ENCODE data around the gene NENF. TPM values are rescaled to one million over a fixed set of nuclear protein-coding genes. Genes with fewer than 3 reads are reported as not detected.
"Not testable (repeated sequence)": the region's sequence is repeated elsewhere in the genome, so short reads cannot be mapped to it uniquely, and the experiment has no call there.

NENF gene
- total RNA-seq, 2 donors from 2014 or later, result 56.8 to 134 TPM

GRCh38 chr1:212470059-212470458, 37.3 kb downstream of the NENF start:
- Histone ChIP-seq H3K27ac (peak overlapping the region; percentile 55), H3K4me1 (no peaks in the 10 kb centered on the region), H3K36me3 (no peaks in the 10 kb centered on the region), H3K4me3 (no peak overlapping the region), H3K9me3 (no peaks in the 10 kb centered on the region), H3K27me3 (no peaks in the 10 kb centered on the region)
- TF ChIP-seq CTCF (IDR thresholded peaks at IDR 0.05), result no peak
- peak; percentile 96 for DNase-seq (ENCODE audit: low spot score)

- H3K4me1 ChIP-seq, result no peaks in the 10 kb centered on the region
- no peaks in the 10 kb centered on the region for H3K9me3 ChIP-seq
- no peaks in the 10 kb centered on the region for H3K36me3 ChIP-seq
- no peak for DNase-seq (ENCODE audit: low spot score)
- H3K4me3 ChIP-seq, result no peak overlapping the region
- no peaks in the 10 kb centered on the region for H3K27me3 ChIP-seq
- H3K27ac ChIP-seq, result no peak overlapping the region
- no peak for TF ChIP-seq CTCF (IDR thresholded peaks at IDR 0.05)
Observed at GRCh38 chr1:212471286-212471685, 38.6 kb downstream of the NENF start.

- no peaks in the 10 kb centered on the region for H3K36me3 ChIP-seq
- TF ChIP-seq CTCF (IDR thresholded peaks at IDR 0.05), result no peak
Observed at GRCh38 chr1:212471891-212472675, 39.4 kb downstream of the NENF start.

GRCh38 chr1:212473729-212474128, 41.0 kb downstream of the NENF start:
- H3K4me3 ChIP-seq, result no peak overlapping the region

More at GRCh38 chr1:212471891-212472675, 39.4 kb downstream of the NENF start:
- DNase-seq (ENCODE audit: low spot score), result no peak
- Histone ChIP-seq H3K4me3 (no peak overlapping the region), H3K4me1 (no peaks in the 10 kb centered on the region), H3K27ac (no peak overlapping the region), H3K27me3 (no peaks in the 10 kb centered on the region), H3K9me3 (no peaks in the 10 kb centered on the region)

GRCh38 chr1:212475151-212475550, 42.4 kb downstream of the NENF start:
- H3K27me3 ChIP-seq, result no peaks in the 10 kb centered on the region
- no peaks in the 10 kb centered on the region for H3K9me3 ChIP-seq
- TF ChIP-seq CTCF (IDR thresholded peaks at IDR 0.05), result no peak

More at GRCh38 chr1:212473729-212474128, 41.0 kb downstream of the NENF start:
- TF ChIP-seq CTCF (IDR thresholded peaks at IDR 0.05), result no peak
- no peak for DNase-seq (ENCODE audit: low spot score)
- Histone ChIP-seq H3K27ac (no peak overlapping the region), H3K4me1 (no peaks in the 10 kb centered on the region), H3K36me3 (no peaks in the 10 kb centered on the region), H3K27me3 (no peaks in the 10 kb centered on the region), H3K9me3 (no peaks in the 10 kb centered on the region)

GRCh38 chr1:212475831-212476230, 43.1 kb downstream of the NENF start:
- H3K27me3 ChIP-seq; H3K9me3 ChIP-seq; H3K4me3 ChIP-seq; DNase-seq (ENCODE audit: low spot score); H3K36me3 ChIP-seq; H3K27ac ChIP-seq; H3K4me1 ChIP-seq: not testable (repeated sequence)

More at GRCh38 chr1:212475151-212475550, 42.4 kb downstream of the NENF start:
- no peaks in the 10 kb centered on the region for H3K4me1 ChIP-seq
- no peaks in the 10 kb centered on the region for H3K36me3 ChIP-seq
- no peak overlapping the region for H3K27ac ChIP-seq
- no peak for DNase-seq (ENCODE audit: low spot score)
- no peak overlapping the region for H3K4me3 ChIP-seq
